ENCODE results near the gene CDIPT. TPM values are rescaled to one million over a fixed set of nuclear protein-coding genes. Genes with fewer than 3 reads are reported as not detected.

The CDIPT gene
- total RNA-seq, 1 experiment from 2014 or later, result 42.7 TPM

DNA sequence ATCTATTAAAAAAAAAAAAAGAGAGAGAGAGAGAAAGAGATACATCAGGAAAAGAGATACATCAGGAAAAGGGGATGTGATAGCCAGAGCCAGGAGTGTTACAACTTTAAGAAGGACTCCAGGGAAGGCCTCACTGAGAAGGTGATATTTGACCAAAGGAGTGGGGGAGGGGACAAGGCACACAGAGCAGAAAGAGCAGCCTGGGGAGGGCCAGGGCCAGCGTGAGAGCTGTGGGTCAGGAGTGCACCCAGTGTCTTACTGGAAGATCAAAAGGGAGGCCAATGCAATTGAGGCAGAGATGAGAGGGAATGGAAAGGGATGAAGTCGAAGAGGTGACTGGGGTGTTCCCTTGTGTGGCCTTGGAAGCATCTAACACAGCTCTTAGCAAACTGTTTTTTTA lies 44.9 kb upstream of the CDIPT start:
- Mint-ChIP-seq H3K9me3 (ENCODE audit: unreplicated experiment) (no peaks in the 10 kb centered on the region), H3K4me3 (ENCODE audit: unreplicated experiment) (no peak overlapping the region), H3K27me3 (ENCODE audit: insufficient read depth, unreplicated experiment) (no peaks in the 10 kb centered on the region), H3K36me3 (ENCODE audit: insufficient read depth, unreplicated experiment) (peaks cover 21% of the 10 kb centered on the region), H3K27ac (ENCODE audit: low read depth, unreplicated experiment) (no peak overlapping the region), H3K4me1 (ENCODE audit: insufficient read depth, unreplicated experiment) (no peaks in the 10 kb centered on the region)
- CTCF ChIA-PET, result no interaction called here
- no peak for DNase-seq (ENCODE audit: unreplicated experiment)
- no peak for TF ChIP-seq CTCF (IDR thresholded peaks at IDR 0.05; ENCODE audit: unreplicated experiment)
- intact Hi-C loops (cut with micrococcal nuclease), result no loop called here
- no TSS peak for BruUV-seq (replicated peaks)
- POLR2A ChIA-PET, result interaction anchor here (0.6 to 1.1 kb wide), 2 partner anchors 9 to 65 kb away, joined by 3 read pairs; partner anchors contain the start of gene TAOK2

DNA sequence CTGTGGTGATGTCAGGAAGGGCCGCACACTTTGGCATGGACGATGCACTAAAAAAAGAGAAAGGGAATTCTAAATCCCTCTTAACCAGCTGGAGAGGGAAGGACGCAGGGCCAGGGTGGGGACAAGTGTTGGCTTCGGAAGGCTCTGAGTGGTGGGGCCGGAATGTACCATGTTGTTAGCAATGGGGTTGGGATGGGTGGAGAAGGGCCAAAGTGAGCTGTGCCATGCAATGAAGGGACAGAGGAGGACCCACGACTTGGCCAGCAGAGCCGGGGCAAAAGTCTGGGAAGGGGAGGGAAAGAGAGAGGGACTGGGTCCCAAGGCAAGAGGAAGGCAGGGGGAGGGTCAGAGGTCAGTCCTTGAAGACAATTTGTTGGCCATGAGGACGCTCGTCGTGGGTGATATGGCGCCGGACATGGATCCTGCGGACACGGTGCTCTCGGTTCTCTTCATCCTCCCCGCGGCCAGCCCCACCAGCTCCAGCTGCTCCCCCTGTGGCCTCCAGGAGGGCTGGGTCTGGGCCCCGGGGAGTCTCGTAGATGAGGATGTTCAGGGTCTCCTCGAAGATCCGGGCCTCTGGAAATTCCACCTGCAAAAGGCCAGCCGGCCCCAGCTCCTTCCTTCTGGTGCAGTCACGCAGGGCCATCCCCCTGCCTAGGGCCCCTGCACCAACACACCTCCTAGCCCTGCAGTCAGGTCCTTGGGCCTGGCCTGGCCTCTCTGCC lies 43.7 kb upstream of the CDIPT start:
- Mint-ChIP-seq H3K27me3 (ENCODE audit: insufficient read depth, unreplicated experiment) (no peaks in the 10 kb centered on the region), H3K27ac (ENCODE audit: low read depth, unreplicated experiment) (no peak overlapping the region), H3K36me3 (ENCODE audit: insufficient read depth, unreplicated experiment) (peaks cover 12% of the 10 kb centered on the region), H3K4me1 (ENCODE audit: insufficient read depth, unreplicated experiment) (no peaks in the 10 kb centered on the region), H3K9me3 (ENCODE audit: unreplicated experiment) (no peaks in the 10 kb centered on the region), H3K4me3 (ENCODE audit: unreplicated experiment) (no peak overlapping the region)
- no peak for TF ChIP-seq CTCF (IDR thresholded peaks at IDR 0.05; ENCODE audit: unreplicated experiment)
- ChIA-PET POLR2A (interaction anchor here (1.1 to 1.2 kb wide), 2 partner anchors 10 to 15 kb away, joined by 4 read pairs; no protein-coding TSS in a partner anchor), CTCF (no interaction called here)
- no peak for DNase-seq (ENCODE audit: unreplicated experiment)
- intact Hi-C loops (cut with micrococcal nuclease), result no loop called here
- no TSS peak for BruUV-seq (replicated peaks)

DNA sequence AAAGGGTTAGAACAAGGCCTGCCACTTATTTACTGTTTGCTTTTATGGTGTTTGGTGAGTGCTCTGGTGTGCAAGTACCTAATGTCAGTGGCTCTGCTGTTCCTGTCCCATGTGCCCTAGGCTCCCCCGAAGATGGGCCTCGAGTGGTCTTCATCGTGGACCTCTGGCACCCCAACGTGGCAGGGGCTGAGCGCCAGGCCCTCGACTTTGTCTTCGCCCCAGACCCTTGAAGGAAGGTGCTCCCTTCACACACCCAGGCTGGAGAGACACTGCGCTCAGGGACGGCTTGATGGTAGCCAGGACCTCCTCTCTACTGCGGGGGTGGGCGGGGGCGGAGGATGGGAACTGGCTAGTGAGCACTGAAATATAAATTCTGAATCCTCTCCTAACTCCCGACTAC lies 42.6 kb upstream of the CDIPT start:
- H3K27ac Mint-ChIP-seq (ENCODE audit: low read depth, unreplicated experiment), result no peak overlapping the region
- intact Hi-C loops (cut with micrococcal nuclease), result no loop called here
- no peaks in the 10 kb centered on the region for H3K27me3 Mint-ChIP-seq (ENCODE audit: insufficient read depth, unreplicated experiment)
- CTCF ChIA-PET, result no interaction called here
- POLR2A ChIA-PET, result interaction anchor here (0.7 kb wide), 1 partner anchor 195 kb away, joined by 3 read pairs; no protein-coding TSS in a partner anchor
- H3K36me3 Mint-ChIP-seq (ENCODE audit: insufficient read depth, unreplicated experiment), result peaks cover 12% of the 10 kb centered on the region
- H3K4me3 Mint-ChIP-seq (ENCODE audit: unreplicated experiment), result no peak overlapping the region
- peaks cover 4% of the 10 kb centered on the region for H3K4me1 Mint-ChIP-seq (ENCODE audit: insufficient read depth, unreplicated experiment)
- DNase-seq (ENCODE audit: unreplicated experiment), result no peak
- no TSS peak for BruUV-seq (replicated peaks)
- no peak for TF ChIP-seq CTCF (IDR thresholded peaks at IDR 0.05; ENCODE audit: unreplicated experiment)
- no peaks in the 10 kb centered on the region for H3K9me3 Mint-ChIP-seq (ENCODE audit: unreplicated experiment)

GRCh38 chr16:29904947-29905346 lies 41.9 kb upstream of the CDIPT start:
- Mint-ChIP-seq H3K9me3 (ENCODE audit: unreplicated experiment) (no peaks in the 10 kb centered on the region), H3K4me3 (ENCODE audit: unreplicated experiment) (no peak overlapping the region), H3K27me3 (ENCODE audit: insufficient read depth, unreplicated experiment) (no peaks in the 10 kb centered on the region), H3K27ac (ENCODE audit: low read depth, unreplicated experiment) (no peak overlapping the region), H3K36me3 (ENCODE audit: insufficient read depth, unreplicated experiment) (peaks cover 12% of the 10 kb centered on the region), H3K4me1 (ENCODE audit: insufficient read depth, unreplicated experiment) (peaks cover 10% of the 10 kb centered on the region)
- DNase-seq (ENCODE audit: unreplicated experiment), result no peak
- POLR2A ChIA-PET, result interaction anchor here (0.7 kb wide), 1 partner anchor 195 kb away, joined by 3 read pairs; no protein-coding TSS in a partner anchor
- BruUV-seq (replicated peaks), result no TSS peak
- no peak for TF ChIP-seq CTCF (IDR thresholded peaks at IDR 0.05; ENCODE audit: unreplicated experiment)
- CTCF ChIA-PET, result no interaction called here
- intact Hi-C loops (cut with micrococcal nuclease), result no loop called here
